HepG2 (cell line): Measurements from ENCODE around the gene TASP1. TPM values are rescaled to one million over a fixed set of nuclear protein-coding genes. Genes with fewer than 3 reads are reported as not detected.

Source experiments
- ATF1 ChIP-seq: IDR thresholded peaks from 2 replicates; pipeline ENCODE4 v1.6.1; 2016; ENCODE audit warnings: mild to moderate bottlenecking, control low read depth
- CTCF ChIP-seq: sonication (generic); formaldehyde crosslinking; IDR thresholded peaks from 2 replicates; pipeline ENCODE4 v1.5.0; 2020; ENCODE audit warnings: mild to moderate bottlenecking, missing genetic modification reagents, moderate library complexity
- EHMT2 ChIP-seq: fragments of 200-600 bp; sonication (generic); IDR thresholded peaks from 2 replicates; pipeline ENCODE4 v1.7.0; 2017; ENCODE audit warnings: antibody characterized with exemption, low read depth, low read length, borderline replicate concordance
- ETV6 ChIP-seq: sonication (generic); formaldehyde crosslinking; conservative IDR thresholded peaks from 2 replicates; pipeline ENCODE4 v1.4.0; 2020; ENCODE audit warnings: missing genetic modification reagents
- FOSL2 ChIP-seq: sonication (generic); formaldehyde crosslinking; IDR thresholded peaks from 2 replicates; pipeline ENCODE4 v1.4.0; 2020; ENCODE audit warnings: missing genetic modification reagents
- FOXA1 ChIP-seq, 2 experiments: fragments of 450-650 bp in 1 of 2; sonication (generic) in 1 of 2; formaldehyde crosslinking in 1 of 2; IDR thresholded peaks; 2 replicates each; pipeline versions ENCODE4 v1.4.0 to v1.6.1; 2016 to 2020; ENCODE audit warnings: missing genetic modification reagents in 1 of 2
- GABPB1 ChIP-seq: IDR thresholded peaks from 2 replicates; pipeline ENCODE4 v1.6.1; 2016; ENCODE audit warnings: mild to moderate bottlenecking, missing genetic modification reagents, moderate library complexity, missing compliant biosample characterization
- GLI4 ChIP-seq: sonication (generic); formaldehyde crosslinking; IDR thresholded peaks from 2 replicates; pipeline ENCODE4 v1.5.1; 2020; ENCODE audit warnings: missing genetic modification reagents, mild to moderate bottlenecking, moderate library complexity, borderline replicate concordance
- GPN1 ChIP-seq: sonication (generic); formaldehyde crosslinking; IDR thresholded peaks from 2 replicates; pipeline ENCODE4 v1.5.1; 2020; ENCODE audit warnings: missing genetic modification reagents, borderline replicate concordance
- IKZF5 ChIP-seq: IDR thresholded peaks from 2 replicates; pipeline ENCODE4 v1.6.1; 2018; ENCODE audit warnings: missing genetic modification reagents, mild to moderate bottlenecking, missing compliant biosample characterization
- KDM5B ChIP-seq: sonication (generic); formaldehyde crosslinking; IDR thresholded peaks from 2 replicates; pipeline ENCODE4 v1.4.0; 2020; ENCODE audit warnings: missing genetic modification reagents, mild to moderate bottlenecking, borderline replicate concordance
- KLF16 ChIP-seq, 2 experiments: sonication (generic) in 1 of 2; formaldehyde crosslinking in 1 of 2; IDR thresholded peaks; 2 replicates each; pipeline versions ENCODE4 v1.6.1 to v1.8.0; 2016 to 2023; ENCODE audit warnings: missing genetic modification reagents in 2 of 2, missing compliant biosample characterization in 1 of 2
- KLF6 ChIP-seq: IDR thresholded peaks from 2 replicates; pipeline ENCODE4 v1.8.0; 2016; ENCODE audit warnings: missing biosample characterization, missing genetic modification reagents
- MAZ ChIP-seq, 2 experiments: sonication (generic) in 1 of 2; formaldehyde crosslinking in 1 of 2; IDR thresholded peaks; 2 replicates each; pipeline versions ENCODE4 v1.5.0 to v1.6.1; 2012 to 2020; ENCODE audit warnings: low read depth in 2 of 2, mild to moderate bottlenecking in 2 of 2, borderline replicate concordance in 1 of 2, improper control_type of control experiment in 1 of 2, low read length in 1 of 2, missing genetic modification reagents in 1 of 2, moderate library complexity in 1 of 2
- MED1 ChIP-seq: sonication (generic); formaldehyde crosslinking; IDR thresholded peaks from 2 replicates; pipeline ENCODE4 v1.4.0; 2020; ENCODE audit warnings: missing genetic modification reagents
- MIER2 ChIP-seq: IDR thresholded peaks from 2 replicates; pipeline ENCODE4 v1.6.1; 2016; ENCODE audit warnings: missing biosample characterization, missing genetic modification reagents
- MTERF4 ChIP-seq: sonication (generic); formaldehyde crosslinking; IDR thresholded peaks from 2 replicates; pipeline ENCODE4 v1.8.0; 2023; ENCODE audit warnings: mild to moderate bottlenecking, missing genetic modification reagents
- PRMT3 ChIP-seq: sonication (generic); formaldehyde crosslinking; IDR thresholded peaks from 2 replicates; pipeline ENCODE4 v1.8.1; 2022; ENCODE audit warnings: low read depth, mild to moderate bottlenecking, moderate library complexity, missing genetic modification reagents, borderline replicate concordance
- THAP11 ChIP-seq: IDR thresholded peaks from 2 replicates; pipeline ENCODE4 v1.6.1; 2016; ENCODE audit warnings: missing biosample characterization, missing genetic modification reagents
- YEATS2 ChIP-seq: sonication (generic); formaldehyde crosslinking; IDR thresholded peaks from 2 replicates; pipeline ENCODE4 v1.4.0; 2020; ENCODE audit warnings: missing genetic modification reagents, borderline replicate concordance
- ZNF251 ChIP-seq: sonication (generic); formaldehyde crosslinking; IDR thresholded peaks from 2 replicates; pipeline ENCODE4 v1.9.0; 2021; ENCODE audit warnings: mild to moderate bottlenecking, missing genetic modification reagents
- ZNF274 ChIP-seq: sonication (generic); formaldehyde crosslinking; IDR thresholded peaks from 2 replicates; pipeline ENCODE4 v1.5.1; 2020; ENCODE audit warnings: mild to moderate bottlenecking, missing genetic modification reagents
- ZNF576 ChIP-seq: sonication (generic); formaldehyde crosslinking; IDR thresholded peaks from 2 replicates; pipeline ENCODE4 v1.4.0; 2020; ENCODE audit warnings: mild to moderate bottlenecking, missing genetic modification reagents
- ZNF713 ChIP-seq: sonication (generic); formaldehyde crosslinking; IDR thresholded peaks from 2 replicates; pipeline ENCODE4 v1.4.0; 2020; ENCODE audit warnings: mild to moderate bottlenecking, missing genetic modification reagents
- ZNF83 ChIP-seq: sonication (generic); formaldehyde crosslinking; IDR thresholded peaks from 2 replicates; pipeline ENCODE4 v1.4.0; 2020; ENCODE audit warnings: missing genetic modification reagents, mild to moderate bottlenecking, borderline replicate concordance
- ZSCAN12 ChIP-seq: sonication (generic); formaldehyde crosslinking; IDR thresholded peaks from 2 replicates; pipeline ENCODE4 v1.9.0; 2021; ENCODE audit warnings: mild to moderate bottlenecking, missing genetic modification reagents
- polyA plus RNA-seq, 8 experiments: library from polyadenylated mRNA; depleted of rRNA in 3 of 8; stranded (reverse) in 7 of 8; unstranded in 1 of 8; fragments of >200 nt; fragmentation: Illumina TruSeq in 4 of 8; extraction: Trizol in 4 of 8; gene quantifications; 2 replicates each; pipeline versions ENCODE4 v1.2.1 to v1.2.3, GENCODE V29; 2011 to 2016; ENCODE audit warnings: low read depth in 4 of 8, missing spikeins in 1 of 8, mixed read lengths in 1 of 8; ENCODE audit not compliant: insufficient read depth in 1 of 8
- total RNA-seq, 5 experiments: library from RNA; depleted of rRNA; stranded (reverse); fragments of >200 nt; fragmentation: Illumina TruSeq; extraction: Trizol; gene quantifications; 2 replicates each; pipeline ENCODE4 v1.2.3, GENCODE V29; 2016; ENCODE audit warnings: low read depth in 1 of 5

TASP1 gene
- total and polyA plus RNA-seq, 2 of the 13 experiments (the other 11 are each of a cell fraction or from before 2014, with no cell fraction given), result 10.0 to 25.2 TPM

GRCh38 chr20:13638496-13639149 lies at the start of gene TASP1 (continued):
- TF ChIP-seq CTCF (peak; percentile 6; the same call in 1 of the 2 replicates), KDM5B (CRISPR knock-in tag) (peak; percentile 96), ZNF713 (CRISPR knock-in tag) (peak; percentile 95; the same call in 1 of the 2 replicates), KLF6 (CRISPR knock-in tag) (no peak), PRMT3 (CRISPR knock-in tag) (peak; percentile 90), ZNF274 (CRISPR knock-in tag) (peak; percentile 97), GLI4 (CRISPR knock-in tag) (peak; percentile 95; the same call in 1 of the 2 replicates), MED1 (peak; percentile 45), ATF1 (no peak), FOSL2 (CRISPR knock-in tag) (peak; percentile 70), FOXA1 (IDR thresholded peaks at IDR 0.05) (no peak), FOXA1 (CRISPR knock-in tag; IDR thresholded peaks at IDR 0.05) (0 out of 2 replicates have a peak, but pooled peaks have one; percentile 2), KLF16 (CRISPR knock-in tag; IDR thresholded peaks at IDR 0.05) (peak in 1 of 2 experiments; percentile 75; a peak in 2 of 4 replicates), GABPB1 (CRISPR knock-in tag) (peak; percentile 99), ZNF251 (CRISPR knock-in tag) (no peak), ZNF576 (peak; percentile 59; the same call in 1 of the 2 replicates), ZSCAN12 (CRISPR knock-in tag) (no peak), ETV6 (CRISPR knock-in tag) (peak; percentile 64; the same call in 1 of the 2 replicates), IKZF5 (CRISPR knock-in tag) (peak; percentile 89), GPN1 (CRISPR knock-in tag) (no peak), ZNF83 (CRISPR knock-in tag) (peak; percentile 84; the same call in 1 of the 2 replicates), MIER2 (no peak), MTERF4 (CRISPR knock-in tag) (no peak), THAP11 (CRISPR knock-in tag) (peak; percentile 91), MAZ (IDR thresholded peaks at IDR 0.05; ENCODE audit: borderline replicate concordance, low read depth, low read length) (no peak), MAZ (CRISPR knock-in tag; IDR thresholded peaks at IDR 0.05; ENCODE audit: low read depth) (peak; percentile 67; the same call in 1 of the 2 replicates), EHMT2 (no peak), YEATS2 (CRISPR knock-in tag) (peak; percentile 94; the same call in 1 of the 2 replicates)
